ENCODE measurements around the gene PAPOLG.
A peak's percentile ranks its signal among the peaks of the same experiment; 100 is the strongest.
"Not testable (repeated sequence)": the region's sequence is repeated elsewhere in the genome, so short reads cannot be mapped to it uniquely, and the experiment has no call there.

Gene PAPOLG

DNA sequence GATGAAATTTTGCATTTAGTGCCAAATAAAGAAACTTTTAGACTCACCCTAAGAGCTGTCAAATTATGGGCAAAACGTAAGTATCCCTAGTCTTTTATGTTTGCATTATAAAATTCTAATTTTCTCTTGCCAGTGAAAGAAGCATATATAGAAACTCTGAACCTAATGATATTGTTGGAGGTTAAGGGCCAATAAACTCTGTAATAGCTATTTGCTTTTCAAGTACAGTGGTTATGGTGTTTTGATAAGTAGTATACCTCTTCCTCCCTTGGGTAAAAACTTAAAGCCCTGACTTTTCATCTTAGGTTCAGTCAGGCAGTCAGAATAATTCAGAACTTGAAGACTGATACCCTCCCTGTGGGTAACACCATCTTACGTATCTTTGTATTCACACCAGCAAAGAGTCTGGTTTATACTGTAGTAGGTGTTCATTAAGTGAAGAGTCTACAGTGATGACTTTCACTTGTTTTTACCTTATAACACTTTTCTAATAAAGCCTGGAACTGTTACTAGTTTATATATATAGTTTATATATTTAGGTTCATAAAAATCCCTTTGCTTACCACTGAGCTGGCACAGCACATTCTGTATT lies 19.1 kb downstream of the PAPOLG start:
- no peak for DNase-seq

- DNase-seq = no peak
These were observed 22.3 kb downstream of the PAPOLG start for GRCh38 chr2:60778352-60778751.

GRCh38 chr2:60779426-60779825 lies 23.4 kb downstream of the PAPOLG start:
- DNase-seq = no peak

GRCh38 chr2:60780721-60781120 lies 24.7 kb downstream of the PAPOLG start:
- DNase-seq = no peak

- DNase-seq = no peak
These were observed 37.1 kb downstream of the PAPOLG start for GRCh38 chr2:60793169-60793568.

DNA sequence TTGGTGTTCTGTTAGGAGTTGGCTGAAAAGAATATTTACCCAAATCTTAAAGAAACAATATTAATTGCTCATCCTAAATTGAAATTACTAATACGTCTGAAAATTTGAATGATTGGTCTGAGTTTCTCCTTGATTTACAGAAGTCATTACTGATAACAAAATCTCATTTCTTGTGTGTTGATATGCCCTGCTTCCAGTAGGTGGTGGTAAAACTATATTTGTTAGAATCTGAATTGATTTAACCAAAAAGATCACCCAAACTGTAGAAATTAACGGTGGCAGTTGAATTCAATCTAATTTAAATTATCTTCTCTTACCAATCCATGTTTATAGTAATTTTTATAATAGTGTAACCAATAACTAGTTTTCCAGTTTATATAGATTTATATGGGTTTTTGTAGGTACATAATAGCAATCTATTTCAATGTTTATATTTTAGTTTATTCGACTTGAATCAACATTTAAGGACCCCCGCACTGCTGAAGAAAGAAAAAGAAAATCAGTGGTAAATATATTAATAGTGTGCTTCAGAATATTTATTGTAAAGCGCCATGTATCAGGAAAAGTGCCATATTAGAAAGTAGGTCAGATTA lies 38.3 kb downstream of the PAPOLG start:
- DNase-seq = peak; percentile 30

- peak; percentile 24 for DNase-seq
These were observed 40.8 kb downstream of the PAPOLG start for GRCh38 chr2:60796573-60797509.

GRCh38 chr2:60804473-60804872 lies 48.4 kb downstream of the PAPOLG start:
- no peak for DNase-seq

DNA sequence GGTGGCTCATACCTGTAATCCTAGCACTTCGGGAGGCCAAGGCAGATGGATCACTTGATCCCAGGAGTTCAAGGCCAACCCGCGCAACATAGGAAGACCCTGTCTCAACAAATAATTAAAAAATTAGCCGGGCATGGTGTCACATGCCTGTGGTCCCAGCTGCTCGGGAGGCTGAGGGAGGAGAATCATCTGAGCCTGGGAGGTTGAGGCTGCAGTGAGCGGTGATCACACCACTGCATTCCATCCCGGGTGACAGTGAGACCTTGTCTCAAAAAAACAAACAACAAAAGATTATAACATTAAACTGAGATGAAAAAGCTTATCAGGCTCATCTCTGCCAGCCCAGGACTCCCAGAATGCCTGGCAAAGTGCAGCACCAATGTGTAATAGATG lies 50.5 kb downstream of the PAPOLG start:
- no peak for DNase-seq

- no peak for DNase-seq
These were observed 51.1 kb downstream of the PAPOLG start for GRCh38 chr2:60806988-60807681.

DNA sequence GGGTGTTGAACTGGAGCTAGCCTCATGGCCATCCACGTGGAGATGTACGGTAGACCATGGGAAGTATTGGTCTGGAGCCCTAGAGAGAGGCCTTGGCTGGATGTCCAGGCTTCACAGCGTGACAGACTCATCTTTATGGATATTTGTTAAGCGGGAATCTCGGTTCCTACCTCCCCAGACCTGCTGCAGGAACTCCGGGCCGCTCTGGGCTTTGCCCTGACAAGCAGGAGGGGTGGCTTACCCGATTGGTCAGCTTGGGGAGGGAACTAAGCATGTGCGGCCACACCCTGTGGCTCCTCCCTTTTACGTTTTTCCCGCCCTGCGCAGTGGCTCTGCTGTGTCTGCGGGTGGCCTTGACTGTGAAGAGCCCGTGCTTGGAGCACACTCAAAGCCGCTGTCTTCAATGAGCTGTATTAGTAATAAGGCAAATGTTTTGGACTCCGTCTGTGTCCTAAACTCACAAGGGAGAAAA lies 52.3 kb downstream of the PAPOLG start:
- DNase-seq = no peak

DNA sequence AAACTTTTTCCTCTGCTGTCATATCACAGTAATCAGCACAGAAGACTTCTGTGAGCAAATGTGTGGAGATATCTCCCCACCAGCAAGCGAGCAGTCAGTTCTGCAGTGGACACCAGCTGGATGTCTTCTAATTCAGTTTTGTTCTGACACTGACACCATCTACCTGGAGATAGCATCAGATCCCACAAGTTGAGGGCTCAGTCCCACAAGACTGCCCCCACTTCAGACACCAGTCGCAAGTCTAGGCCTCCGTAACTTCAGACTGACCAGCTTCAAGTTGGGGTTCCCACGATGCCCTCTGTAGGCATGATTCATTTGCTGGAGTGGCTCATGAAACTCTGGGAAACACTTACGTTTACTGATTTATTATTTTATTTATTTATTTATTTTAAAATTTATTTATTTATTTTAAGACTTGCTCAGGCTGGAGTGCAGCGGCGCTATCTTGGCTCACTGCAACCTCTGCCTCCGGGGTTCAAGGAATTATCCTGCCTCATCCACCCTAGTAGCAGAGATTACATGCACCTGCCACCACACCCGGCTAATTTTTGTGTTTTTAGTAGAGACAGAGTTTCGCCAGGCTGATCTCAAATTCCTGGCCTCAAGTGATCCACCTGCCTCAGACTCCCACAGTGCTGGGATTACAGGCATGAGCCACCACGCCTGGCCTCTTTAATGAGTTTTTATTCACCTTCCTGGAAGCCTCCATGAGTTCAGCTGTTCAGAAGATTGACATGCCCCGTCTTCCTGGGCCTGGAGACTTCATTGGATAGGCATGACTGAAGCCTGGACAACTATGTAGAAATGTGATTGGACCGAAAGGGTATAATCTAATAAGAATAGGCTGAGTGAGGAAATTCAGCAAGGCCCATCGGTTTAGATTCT lies 55.7 kb downstream of the PAPOLG start:
- no peak for DNase-seq

- not testable (repeated sequence) for DNase-seq
These were observed 61.1 kb downstream of the PAPOLG start for GRCh38 chr2:60817191-60817590.

GRCh38 chr2:60818272-60818671 lies 62.2 kb downstream of the PAPOLG start:
- no peak for DNase-seq

GRCh38 chr2:60819155-60819862 lies 63.2 kb downstream of the PAPOLG start:
- no peak for DNase-seq

GRCh38 chr2:60819936-60820335 lies 63.9 kb downstream of the PAPOLG start:
- DNase-seq = no peak

DNA sequence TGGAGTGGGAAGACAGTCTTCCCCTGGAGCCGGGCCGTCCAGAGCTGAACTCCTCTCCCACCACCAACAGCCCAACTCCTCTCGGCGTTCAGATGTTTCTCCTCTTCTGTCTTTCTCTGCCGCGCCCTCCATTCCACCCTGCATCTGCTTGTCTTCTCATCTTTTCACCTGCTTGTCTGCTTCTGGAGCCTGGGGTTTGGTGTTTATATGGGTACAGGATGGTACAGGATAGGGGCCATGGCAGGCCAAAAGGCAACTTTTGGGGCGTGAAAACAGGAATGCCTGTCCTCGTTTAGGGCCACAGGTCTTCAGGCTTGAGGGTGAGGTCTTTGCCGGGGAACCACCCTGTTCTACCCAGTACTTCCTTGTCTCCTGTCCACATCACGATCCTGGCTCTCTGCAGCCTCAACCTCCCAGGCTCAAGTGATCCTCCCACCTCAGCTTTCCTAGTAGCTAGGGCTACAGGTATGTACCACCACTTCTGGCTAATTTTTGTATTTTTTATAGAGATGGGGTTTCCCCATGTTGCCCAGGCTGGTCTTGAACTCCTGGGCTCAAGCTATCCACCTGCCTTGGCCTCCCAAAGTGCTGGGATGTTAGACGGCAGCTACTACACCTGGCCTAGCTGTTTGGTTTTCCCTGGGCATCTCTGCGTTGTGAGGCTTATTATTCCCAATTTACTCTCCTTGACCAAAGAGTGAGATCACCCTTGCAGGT lies 64.5 kb downstream of the PAPOLG start:
- no peak for DNase-seq

DNA sequence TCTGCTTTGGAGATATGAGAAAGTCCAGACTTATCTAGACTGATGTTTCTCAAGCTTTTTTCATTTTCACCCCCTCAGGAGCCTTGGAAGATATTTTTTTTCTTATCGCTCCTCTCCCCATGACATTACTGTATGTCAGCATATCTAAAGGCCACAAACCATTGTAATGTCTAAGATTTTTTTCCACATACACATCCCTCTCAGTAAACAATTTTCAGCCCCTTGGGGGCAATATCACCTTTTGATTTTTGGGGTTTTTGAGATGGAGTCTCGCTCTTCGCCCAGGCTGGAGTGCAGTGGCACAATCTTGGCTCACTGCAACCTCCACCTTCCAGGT lies 65.0 kb downstream of the PAPOLG start:
- no peak for DNase-seq

DNA sequence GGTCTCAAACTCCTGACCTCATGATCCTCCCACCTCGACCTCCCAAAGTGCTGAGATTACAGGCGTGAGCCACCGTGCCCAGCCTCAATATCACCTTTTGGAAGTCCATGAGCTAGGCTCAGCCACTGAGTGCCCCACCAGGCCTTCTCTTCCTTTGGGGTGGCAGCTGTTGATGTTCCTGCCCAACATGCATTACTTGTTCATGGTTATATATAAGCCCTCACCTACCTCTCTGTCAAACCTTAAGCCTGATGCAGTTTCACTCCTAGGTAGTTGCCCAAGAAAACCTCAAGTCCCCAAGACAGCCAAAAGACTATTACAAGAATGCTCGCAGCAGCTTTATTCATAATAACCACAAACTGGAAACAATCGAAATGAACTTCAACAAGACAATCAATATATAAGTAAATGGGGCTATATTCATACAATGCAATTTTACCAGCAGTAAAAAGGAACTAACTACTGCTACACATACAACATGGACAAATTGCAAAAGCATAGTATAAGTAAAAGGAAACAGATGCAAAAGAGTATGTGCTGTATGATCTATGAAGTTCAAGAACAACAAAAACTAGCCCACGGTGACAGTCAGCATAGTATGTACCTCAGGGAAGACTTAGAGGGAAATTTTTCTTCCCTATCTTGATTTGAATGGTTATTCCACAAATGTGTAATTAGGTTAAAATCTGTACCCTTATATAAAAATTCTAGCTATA lies 65.7 kb downstream of the PAPOLG start:
- no peak for DNase-seq

DNA sequence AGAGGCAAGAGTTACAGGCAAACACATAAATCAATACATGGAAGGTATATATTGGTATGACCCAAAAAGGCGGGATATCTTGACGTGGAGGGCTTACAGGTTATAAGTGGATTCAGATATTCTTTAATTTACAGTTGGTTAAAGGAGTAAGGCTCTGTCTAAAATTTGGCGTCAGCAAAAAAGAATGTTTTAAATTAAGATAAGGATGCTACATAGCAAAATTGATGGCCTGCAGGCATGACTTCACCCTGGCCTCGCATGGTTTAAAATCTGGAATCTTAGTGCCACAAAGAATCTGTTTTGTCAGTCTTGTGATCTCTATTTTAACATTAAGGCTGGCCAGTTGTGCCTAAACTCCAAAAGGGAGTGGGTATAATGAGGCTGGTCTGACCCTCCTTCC lies 66.9 kb downstream of the PAPOLG start:
- no peak for DNase-seq

Measured in RPMI8226 (cell line).